PC-3 (cell line): ENCODE data around the gene TSPAN4. TPM values are rescaled to one million over a fixed set of nuclear protein-coding genes. Genes with fewer than 3 reads are reported as not detected.

ENCODE experiments used
- ATAC-seq: fragments of 200-7000 bp; cut with Tn5 transposase; 2 replicates; pipeline ENCODE4 v1.9.1; 2020; ENCODE audit warnings: mild to moderate bottlenecking, moderate library complexity
- BruUV-seq: library from RNA; stranded (reverse); fragments of 400-500 nt; replicated peaks from 2 replicates; lab custom pipeline; 2021; lab: Mats Ljungman, UMichigan
- CTCF ChIA-PET: fragments of 300-600 bp; sonication (Branson Sonifier 250); formaldehyde crosslinking; loops from one replicate; lab custom pipeline; 2022; ENCODE audit warnings: antibody characterized with exemption; lab: Charles Lee
- POLR2A ChIA-PET: fragments of 300-600 bp; sonication (Branson Sonifier 250); formaldehyde crosslinking; loops from one replicate; lab custom pipeline; 2022; ENCODE audit warnings: antibody characterized with exemption; ENCODE audit not compliant: unreplicated experiment; lab: Charles Lee
- DNase-seq: peaks from one replicate; pipeline ENCODE4 v3.0.0-alpha.2; 2015
- H2AFZ ChIP-seq: fragments of 300-600 bp; sonication (generic); 2 replicates; pipeline ENCODE4 v1.6.0; 2016; ENCODE audit warnings: antibody characterized with exemption, low read length
- H3F3A ChIP-seq: fragments of 300-600 bp; sonication (generic); one replicate; pipeline ENCODE4 v1.6.0; 2017; ENCODE audit warnings: antibody characterized with exemption, low read length, control low read depth, mild to moderate bottlenecking; ENCODE audit not compliant: unreplicated experiment
- H3K27ac ChIP-seq: fragments of 300-600 bp; sonication (generic); 2 replicates; pipeline ENCODE4 v1.5.1; 2016; ENCODE audit warnings: mild to moderate bottlenecking, low read length
- H3K27me3 ChIP-seq: fragments of 300-600 bp; sonication (generic); 2 replicates; pipeline ENCODE4 v1.6.1; 2016; ENCODE audit warnings: low read length, mixed read lengths
- H3K36me3 ChIP-seq: fragments of 300-600 bp; sonication (generic); 2 replicates; pipeline ENCODE4 v1.6.1; 2016; ENCODE audit warnings: low read depth, mixed run types, low read length, mixed read lengths
- H3K4me1 ChIP-seq: fragments of 300-600 bp; sonication (generic); 2 replicates; pipeline ENCODE4 v1.5.1; 2016; ENCODE audit warnings: low read length; ENCODE audit not compliant: insufficient read depth
- H3K4me2 ChIP-seq: fragments of 300-600 bp; sonication (generic); 2 replicates; pipeline ENCODE4 v1.6.0; 2016; ENCODE audit warnings: low read length
- H3K4me3 ChIP-seq: fragments of 300-600 bp; sonication (generic); 2 replicates; pipeline ENCODE4 v1.5.1; 2016; ENCODE audit warnings: mild to moderate bottlenecking, low read length, mixed read lengths
- H3K79me2 ChIP-seq: fragments of 300-600 bp; sonication (generic); 2 replicates; pipeline ENCODE4 v1.6.1; 2017; ENCODE audit warnings: low read length, mixed read lengths
- H3K9ac ChIP-seq: fragments of 300-600 bp; sonication (generic); 2 replicates; pipeline ENCODE4 v1.6.0; 2016; ENCODE audit warnings: mild to moderate bottlenecking, low read length
- H3K9me2 ChIP-seq: fragments of 300-600 bp; sonication (generic); replicated peaks from 2 replicates; pipeline ENCODE4 v1.6.1; 2016; ENCODE audit warnings: mixed run types, low read length, mixed read lengths
- H3K9me3 ChIP-seq: fragments of 300-600 bp; sonication (generic); 2 replicates; pipeline ENCODE4 v1.6.1; 2016; ENCODE audit warnings: low read length, mixed read lengths
- H4K20me1 ChIP-seq: fragments of 300-600 bp; sonication (generic); 2 replicates; pipeline ENCODE4 v1.6.1; 2016; ENCODE audit warnings: low read length, mixed read lengths
- CTCF ChIP-seq: fragments of 300-600 bp; sonication (generic); conservative IDR thresholded peaks from 2 replicates; pipeline ENCODE4 v1.5.1; 2017; ENCODE audit warnings: antibody characterized with exemption, low read depth, mild to moderate bottlenecking, low read length
- EZH2 ChIP-seq: fragments of 300-600 bp; sonication (generic); IDR thresholded peaks from one replicate; pipeline ENCODE4 v1.6.1; 2017; ENCODE audit warnings: antibody characterized with exemption, mild to moderate bottlenecking, low read length; ENCODE audit not compliant: unreplicated experiment
- EZH2phosphoT487 ChIP-seq: fragments of 300-600 bp; sonication (generic); IDR thresholded peaks from 2 replicates; pipeline ENCODE4 v1.6.1; 2018; ENCODE audit warnings: mild to moderate bottlenecking, antibody characterized with exemption, low read length, borderline replicate concordance
- intact Hi-C: fragments of 100-400 bp; cut with micrococcal nuclease; formaldehyde crosslinking; loops from 2 replicates; pipeline ENCODE4 v1.9.0; 2023
- total RNA-seq: library from RNA; depleted of rRNA; stranded (reverse); fragments of >200 nt; gene quantifications from 2 replicates; pipeline ENCODE4 v1.2.3, GENCODE V29; 2014

Gene TSPAN4
- total RNA-seq, 1 experiment from 2014 or later: 121 TPM

GRCh38 chr11:853682-854448, 11.2 kb downstream of the TSPAN4 start:
- no peak for ATAC-seq
- CTCF ChIA-PET: no interaction called here

GRCh38 chr11:854601-855329, 12.1 kb downstream of the TSPAN4 start:
- Histone ChIP-seq H3K4me2 (no peak overlapping the region), H3F3A (no peaks in the 10 kb centered on the region), H4K20me1 (no peaks in the 10 kb centered on the region), H3K9me2 (no peaks in the 10 kb centered on the region), H3K9ac (no peak overlapping the region), H3K4me3 (no peak overlapping the region), H3K4me1 (no peaks in the 10 kb centered on the region), H3K9me3 (no peaks in the 10 kb centered on the region), H3K79me2 (no peaks in the 10 kb centered on the region), H3K27me3 (no peaks in the 10 kb centered on the region), H2AFZ (no peak overlapping the region), H3K36me3 (no peaks in the 10 kb centered on the region), H3K27ac (no peak overlapping the region)
- ChIA-PET POLR2A (no interaction called here), CTCF (no interaction called here)
- intact Hi-C loops: no loop called here
- no peak for DNase-seq
- no peak for ATAC-seq
- BruUV-seq: no TSS peak
- no peak for TF ChIP-seq EZH2
- no peak for TF ChIP-seq EZH2phosphoT487
- TF ChIP-seq CTCF: no peak

More at GRCh38 chr11:853682-854448, 11.2 kb downstream of the TSPAN4 start:
- H3K9ac ChIP-seq: no peak overlapping the region
- no peak overlapping the region for H2AFZ ChIP-seq
- H3K4me2 ChIP-seq: no peak overlapping the region
- no peaks in the 10 kb centered on the region for H3K9me3 ChIP-seq
- POLR2A ChIA-PET: no interaction called here
- no peaks in the 10 kb centered on the region for H3F3A ChIP-seq
- H3K9me2 ChIP-seq: no peaks in the 10 kb centered on the region
- H3K4me1 ChIP-seq: no peaks in the 10 kb centered on the region
- DNase-seq: no peak
- no peaks in the 10 kb centered on the region for H4K20me1 ChIP-seq
- H3K36me3 ChIP-seq: no peaks in the 10 kb centered on the region
- no peak overlapping the region for H3K4me3 ChIP-seq
- no TSS peak for BruUV-seq
- no peak overlapping the region for H3K27ac ChIP-seq
- no peaks in the 10 kb centered on the region for H3K27me3 ChIP-seq
- TF ChIP-seq EZH2phosphoT487: no peak
- TF ChIP-seq EZH2: no peak
- TF ChIP-seq CTCF: no peak
- intact Hi-C loops: no loop called here
- H3K79me2 ChIP-seq: no peaks in the 10 kb centered on the region

GRCh38 chr11:855330-855674, 12.7 kb downstream of the TSPAN4 start:
- intact Hi-C loops: no loop called here
- H3K9ac ChIP-seq: no peak overlapping the region
- H3K4me3 ChIP-seq: no peak overlapping the region
- H3K27me3 ChIP-seq: no peaks in the 10 kb centered on the region
- no peak for DNase-seq
- TF ChIP-seq CTCF (no peak), EZH2phosphoT487 (no peak), EZH2 (no peak)
- H3K9me3 ChIP-seq: no peaks in the 10 kb centered on the region
- H3K27ac ChIP-seq: no peak overlapping the region
- no peaks in the 10 kb centered on the region for H4K20me1 ChIP-seq
- ChIA-PET POLR2A (no interaction called here), CTCF (no interaction called here)
- no peaks in the 10 kb centered on the region for H3K79me2 ChIP-seq
- no peak overlapping the region for H2AFZ ChIP-seq
- H3K4me1 ChIP-seq: no peaks in the 10 kb centered on the region
- H3K9me2 ChIP-seq: no peaks in the 10 kb centered on the region
- no TSS peak for BruUV-seq
- no peak overlapping the region for H3K4me2 ChIP-seq
- no peaks in the 10 kb centered on the region for H3F3A ChIP-seq
- ATAC-seq: no peak
- no peaks in the 10 kb centered on the region for H3K36me3 ChIP-seq
